ENCODE results near the gene CARNS1.

DNA sequence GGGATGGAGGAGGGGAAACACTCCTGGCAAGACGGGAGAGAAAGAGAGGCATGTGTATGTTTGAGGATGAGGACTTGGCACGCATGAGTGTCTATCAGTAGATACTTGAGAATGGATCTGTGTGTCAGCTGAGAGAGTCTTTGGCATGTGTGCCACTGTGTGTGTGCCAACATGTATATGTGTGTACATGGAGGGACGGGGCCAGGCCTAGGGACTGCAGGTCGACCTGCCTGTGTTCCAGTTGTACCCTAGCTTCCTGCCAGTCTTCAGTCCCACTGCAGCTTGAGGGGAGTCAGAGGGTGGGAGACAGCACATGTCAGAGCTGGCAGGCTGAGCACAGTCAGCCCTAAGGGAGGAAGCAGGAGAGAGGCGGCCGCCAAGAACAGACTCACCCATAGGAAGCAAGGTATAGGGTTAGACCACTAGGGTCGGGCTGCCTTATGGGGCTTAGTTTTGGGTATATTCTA is 47.7 kb upstream of the CARNS1 start:
- TF ChIP-seq, protein P1, sequence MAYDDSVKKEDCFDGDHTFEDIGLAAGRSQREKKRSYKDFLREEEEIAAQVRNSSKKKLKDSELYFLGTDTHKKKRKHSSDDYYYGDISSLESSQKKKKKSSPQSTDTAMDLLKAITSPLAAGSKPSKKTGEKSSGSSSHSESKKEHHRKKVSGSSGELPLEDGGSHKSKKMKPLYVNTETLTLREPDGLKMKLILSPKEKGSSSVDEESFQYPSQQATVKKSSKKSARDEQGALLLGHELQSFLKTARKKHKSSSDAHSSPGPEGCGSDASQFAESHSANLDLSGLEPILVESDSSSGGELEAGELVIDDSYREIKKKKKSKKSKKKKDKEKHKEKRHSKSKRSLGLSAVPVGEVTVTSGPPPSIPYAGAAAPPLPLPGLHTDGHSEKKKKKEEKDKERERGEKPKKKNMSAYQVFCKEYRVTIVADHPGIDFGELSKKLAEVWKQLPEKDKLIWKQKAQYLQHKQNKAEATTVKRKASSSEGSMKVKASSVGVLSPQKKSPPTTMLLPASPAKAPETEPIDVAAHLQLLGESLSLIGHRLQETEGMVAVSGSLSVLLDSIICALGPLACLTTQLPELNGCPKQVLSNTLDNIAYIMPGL (CRISPR knock-in tag; IDR thresholded peaks at IDR 0.05): no peak
- TF ChIP-seq CTCF (IDR thresholded peaks at IDR 0.05) (no peak), PRDM15 (CRISPR knock-in tag; IDR thresholded peaks at IDR 0.05) (no peak)

Data from WTC11 (cell line).